HT1080 (cell line): ENCODE measurements around the gene FZD1. TPM values are rescaled to one million over a fixed set of nuclear protein-coding genes. Genes with fewer than 3 reads are reported as not detected.
A peak's percentile ranks its signal among the peaks of the same experiment; 100 is the strongest.

Experiments used
- DNase-seq: peaks from one replicate; pipeline ENCODE4 v3.0.0-alpha.2; 2015; ENCODE audit warnings: low read depth
- polyA plus RNA-seq, 2 experiments: library from polyadenylated mRNA; depleted of rRNA; stranded (reverse); fragments of >200 nt; gene quantifications; 2 replicates each; pipeline ENCODE4 v1.2.3, GENCODE V29; 2015
- total RNA-seq: library from RNA; depleted of rRNA; stranded (reverse); fragments of >200 nt; shearing (Covaris generic); gene quantifications from 2 replicates; pipeline ENCODE4 v1.2.3, GENCODE V29; 2014; rRNA removed

FZD1 gene
- total RNA-seq, result 6.2 and 8.5 TPM in 2 replicates
- polyA plus RNA-seq (2015; cell fraction: cytosol; rRNA removed), result 5.4 and 5.8 TPM in 2 replicates
- 4.4 and 5.3 TPM in 2 replicates for polyA plus RNA-seq (2015; cell fraction: nucleus; rRNA removed)

GRCh38 chr7:91264046-91264923, at the start of gene FZD1:
Gene FZD1, plus strand, starts transcription at chr7:91264433. Its CDS starts 448 bp downstream, at chr7:91264881.
- peak; percentile 97 for DNase-seq

DNA sequence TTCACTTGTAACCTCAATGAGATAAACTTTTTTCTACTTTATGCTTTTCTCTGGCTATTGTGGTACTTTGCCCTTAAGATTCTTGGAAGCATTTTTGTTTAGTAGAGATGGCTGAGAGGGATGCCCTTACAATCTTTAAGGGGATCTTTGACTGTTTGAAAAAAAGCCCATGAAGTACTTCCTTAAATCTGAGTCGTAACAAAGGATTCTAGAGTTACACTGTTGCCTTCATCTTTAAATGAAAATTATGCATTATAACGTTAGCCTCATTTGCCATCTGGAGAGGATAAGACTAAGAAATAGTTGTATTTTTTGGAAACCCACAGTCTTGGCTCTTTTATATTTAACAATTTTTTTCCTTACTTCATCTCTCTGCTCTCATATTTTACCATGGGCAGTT, 37.8 kb upstream of the FZD1 start:
- DNase-seq, result no peak

GRCh38 chr7:91228327-91228726, 35.9 kb upstream of the FZD1 start:
- DNase-seq, result peak; percentile 42

DNA sequence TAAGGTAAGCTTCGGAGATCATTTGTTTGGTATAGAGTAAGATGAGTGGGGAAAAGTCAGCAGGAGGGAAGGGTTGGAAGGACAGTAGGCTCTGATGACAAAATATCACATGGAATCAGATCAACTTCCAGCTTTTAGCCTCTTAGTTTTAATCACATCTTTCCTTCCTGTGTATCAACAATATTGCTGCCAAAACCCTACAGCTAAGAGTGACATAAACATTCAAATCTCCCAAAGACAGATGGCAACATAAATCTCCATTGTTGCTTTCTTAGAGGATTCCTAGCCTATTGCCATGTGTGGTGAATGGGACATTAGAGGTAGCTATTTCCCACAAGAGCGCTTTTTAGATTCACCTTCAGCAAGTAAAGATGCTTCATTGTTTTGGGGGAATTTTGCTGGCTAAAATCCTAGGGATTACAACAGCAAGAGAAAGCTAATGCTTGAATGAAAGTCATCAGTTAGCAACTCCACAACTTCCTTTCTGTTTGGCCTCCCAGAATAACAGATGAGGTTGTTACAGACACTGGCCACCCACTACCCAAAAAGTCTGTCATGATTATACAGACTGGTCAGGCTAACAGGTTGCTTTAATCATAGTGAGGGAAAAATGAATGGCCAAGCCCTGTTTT, 35.2 kb upstream of the FZD1 start:
- no peak for DNase-seq

GRCh38 chr7:91230100-91230499, 34.1 kb upstream of the FZD1 start:
- no peak for DNase-seq

GRCh38 chr7:91230503-91230902, 33.7 kb upstream of the FZD1 start:
- no peak for DNase-seq

DNA sequence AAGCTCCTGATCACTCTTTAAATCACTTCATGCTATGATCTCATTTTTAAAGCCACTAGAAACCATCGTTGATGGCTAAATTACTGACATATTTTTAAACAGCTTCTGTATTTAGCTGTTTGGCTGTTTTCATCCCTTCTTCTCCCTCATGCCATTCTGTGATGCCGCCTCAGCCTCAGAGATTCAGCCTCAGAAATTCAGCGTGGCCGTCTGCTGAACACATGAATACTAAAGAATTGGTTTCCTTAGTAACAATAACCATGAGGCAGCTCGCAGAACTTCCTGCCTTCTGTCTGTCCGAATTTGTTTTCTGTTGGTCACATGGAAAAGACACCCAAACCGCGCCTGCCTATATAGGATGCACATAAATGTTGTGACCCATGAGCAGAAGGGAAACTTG, 31.0 kb upstream of the FZD1 start:
- no peak for DNase-seq

DNA sequence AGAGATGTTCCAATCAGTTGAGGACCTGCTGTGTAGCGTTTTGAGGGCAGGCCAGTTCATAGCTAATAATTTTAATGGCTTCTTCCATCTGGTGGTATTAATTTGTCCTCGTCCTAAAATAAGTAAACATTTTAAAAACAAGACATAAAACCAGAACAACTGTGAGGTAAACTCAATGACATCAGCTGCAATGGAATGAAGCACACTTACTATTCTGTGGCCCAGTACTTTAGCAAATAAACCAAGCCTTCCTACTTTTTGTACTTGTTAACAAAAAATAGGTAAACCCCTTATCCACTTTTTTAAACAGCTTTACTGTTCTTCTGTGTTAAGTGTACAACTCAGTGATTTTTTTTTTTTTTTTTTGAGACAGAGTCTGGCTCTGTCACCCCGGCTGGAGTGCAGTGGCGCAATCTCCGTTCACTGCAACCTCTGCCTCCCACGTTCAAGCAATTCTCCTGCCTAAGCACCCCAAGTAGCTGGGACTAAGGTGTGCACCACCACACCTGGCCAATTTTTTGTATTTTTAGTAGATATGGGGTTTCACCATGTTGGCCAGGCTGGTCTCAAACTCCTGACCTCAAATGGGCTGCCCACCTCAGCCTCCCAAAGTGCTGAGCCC, 28.9 kb upstream of the FZD1 start:
- DNase-seq, result no peak

DNA sequence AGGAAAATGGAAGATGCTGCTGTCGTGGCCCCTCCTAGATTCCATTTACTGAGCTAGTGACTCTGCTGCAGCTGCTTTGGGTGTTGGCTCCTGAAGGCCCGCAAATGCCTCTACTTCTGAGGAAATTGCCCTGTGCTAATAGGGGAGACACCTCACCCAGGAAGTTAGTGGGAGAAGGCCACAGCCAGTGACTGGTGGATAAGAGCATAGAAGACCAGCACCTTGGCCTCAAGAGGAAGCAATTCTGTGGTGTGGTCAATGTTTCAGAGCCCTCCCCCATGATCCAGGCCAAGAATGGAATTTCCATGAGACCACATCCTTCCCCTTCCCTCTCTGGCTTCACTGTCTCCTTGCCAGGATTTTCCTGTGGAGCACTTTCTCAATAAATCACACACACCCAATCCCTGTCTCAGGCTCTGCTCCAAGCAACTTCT, 25.0 kb upstream of the FZD1 start:
- DNase-seq, result peak; percentile 98

DNA sequence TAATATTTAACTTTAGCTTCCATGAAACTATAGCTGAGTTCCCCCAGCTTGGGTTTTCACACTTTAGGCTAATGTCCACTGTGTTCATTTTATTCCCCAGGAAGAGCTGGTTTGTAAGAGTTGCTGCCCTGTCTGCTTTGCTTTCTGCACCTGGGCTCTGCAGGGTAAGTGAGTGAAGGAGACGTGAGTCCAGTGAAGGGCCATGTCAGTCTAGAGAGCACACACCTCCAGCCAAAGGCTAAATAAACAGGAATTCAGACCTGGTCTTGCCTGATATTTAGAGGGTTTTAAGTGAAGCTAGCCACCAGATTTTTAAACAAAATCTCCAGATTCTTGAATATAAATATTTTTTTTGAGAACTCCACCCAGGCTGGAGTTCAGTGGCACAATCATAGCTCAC, 24.5 kb upstream of the FZD1 start:
- DNase-seq, result no peak

GRCh38 chr7:91240376-91240941, 23.8 kb upstream of the FZD1 start:
- DNase-seq, result no peak

GRCh38 chr7:91242097-91242844, 22.0 kb upstream of the FZD1 start:
- DNase-seq, result no peak

DNA sequence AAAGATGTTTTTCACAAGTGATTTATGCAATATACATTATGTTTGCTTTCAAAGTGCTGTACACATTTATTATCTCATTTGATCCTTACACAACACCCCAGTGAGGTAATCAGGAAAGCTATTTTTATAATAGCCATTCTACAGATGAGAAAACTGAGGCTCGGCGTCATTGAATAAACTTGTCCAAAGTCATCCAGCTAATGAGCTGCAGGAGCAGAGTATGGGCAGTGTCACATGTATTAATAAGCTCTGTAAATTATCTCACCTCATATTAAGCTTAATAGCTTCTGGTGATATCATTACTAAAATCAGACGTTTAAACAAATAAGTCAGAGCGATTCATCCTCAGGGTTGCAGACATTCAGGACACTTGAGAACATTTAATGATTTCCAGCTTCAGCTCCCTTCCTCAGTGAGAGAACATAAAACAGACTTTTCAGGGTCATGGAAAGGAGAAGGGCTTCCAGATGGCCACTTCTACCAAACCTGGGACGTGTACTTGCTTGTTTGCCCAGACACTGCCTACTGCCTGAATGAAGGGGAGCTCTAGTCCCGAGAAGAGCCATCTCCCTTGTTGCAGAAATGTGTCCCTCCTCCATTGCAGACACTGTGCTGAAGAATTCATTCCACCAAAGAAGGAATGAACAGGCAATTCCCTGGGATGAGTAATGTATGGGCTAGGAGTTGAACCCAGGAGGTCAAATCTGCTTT, 20.5 kb upstream of the FZD1 start:
- DNase-seq, result no peak

DNA sequence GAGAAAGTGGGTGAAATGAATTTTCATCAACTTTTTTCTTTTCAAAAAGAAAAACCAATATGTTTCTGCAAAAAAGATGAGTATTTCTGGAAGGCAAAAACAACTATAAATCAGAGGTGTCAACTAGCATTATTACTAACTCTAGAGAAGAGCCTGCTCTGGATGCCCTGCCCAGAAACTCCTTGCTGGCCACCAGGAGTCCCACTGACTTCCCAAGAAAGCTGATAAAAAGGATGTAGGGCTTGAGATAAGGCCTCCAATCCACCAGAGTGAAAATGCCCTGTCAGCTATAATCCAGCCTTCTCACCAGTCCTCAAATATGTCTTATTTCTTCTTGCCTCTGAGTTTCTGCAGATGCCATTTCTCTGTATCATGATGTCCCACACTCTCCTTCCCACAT, 16.7 kb upstream of the FZD1 start:
- DNase-seq, result no peak

- no peak for DNase-seq
Measured at GRCh38 chr7:91248996-91249395, 15.2 kb upstream of the FZD1 start.

GRCh38 chr7:91249506-91250233, 14.6 kb upstream of the FZD1 start:
- DNase-seq, result peak; percentile 76

- DNase-seq, result no peak
Measured at GRCh38 chr7:91250706-91251105, 13.5 kb upstream of the FZD1 start.

DNA sequence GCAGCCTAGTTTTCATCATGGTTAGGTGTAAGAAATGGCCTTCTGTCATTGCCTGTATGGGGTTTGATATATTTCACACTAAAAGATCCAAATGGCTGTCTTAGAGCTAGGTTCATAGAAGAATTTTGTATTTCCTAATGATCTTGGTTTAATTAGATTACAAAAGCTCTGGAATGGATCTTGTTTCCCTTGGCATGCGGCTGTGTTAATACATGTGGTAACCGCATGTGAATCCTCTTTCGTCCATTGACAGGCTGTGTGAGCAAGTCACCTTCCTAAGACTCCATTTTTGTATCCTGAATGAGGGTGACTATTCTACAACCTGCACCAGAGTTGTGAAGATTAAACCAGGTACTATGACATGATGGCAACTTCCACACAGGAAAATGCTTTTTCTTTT, 12.4 kb upstream of the FZD1 start:
- no peak for DNase-seq

- DNase-seq, result peak; percentile 38
Measured at GRCh38 chr7:91263384-91264045, 718 bp upstream of the FZD1 start.
